Neuronal stem cell (in vitro differentiated cells): ENCODE data around the gene CYS1.
"Not testable (repeated sequence)": the region's sequence is repeated elsewhere in the genome, so short reads cannot be mapped to it uniquely, and the experiment has no call there.

Experiments used
- DNase-seq: peaks from one replicate; pipeline ENCODE4 v3.0.0-alpha.2; 2013; ENCODE audit warnings: low spot score
- H2AFZ ChIP-seq: one replicate; pipeline ENCODE4 v1.6.1; 2013; ENCODE audit warnings: mild to moderate bottlenecking, low read length, inconsistent platforms
- H2AK5ac ChIP-seq: 2 replicates; pipeline ENCODE4 v1.6.1; 2013; ENCODE audit warnings: low read depth, mild to moderate bottlenecking, inconsistent platforms, low read length, moderate library complexity, mixed read lengths
- H2BK120ac ChIP-seq: 2 replicates; pipeline ENCODE4 v1.6.1; 2013; ENCODE audit warnings: low read depth, mild to moderate bottlenecking, inconsistent platforms, low read length, moderate library complexity, mixed read lengths
- H2BK12ac ChIP-seq: one replicate; pipeline ENCODE4 v1.6.1; 2013; ENCODE audit warnings: low read length, inconsistent platforms
- H2BK15ac ChIP-seq: 2 replicates; pipeline ENCODE4 v1.6.1; 2013; ENCODE audit warnings: mild to moderate bottlenecking, low read length, inconsistent platforms, mixed read lengths
- H2BK5ac ChIP-seq: one replicate; pipeline ENCODE4 v1.6.1; 2013; ENCODE audit warnings: inconsistent platforms, mild to moderate bottlenecking, low read length, moderate library complexity
- H3K14ac ChIP-seq: one replicate; pipeline ENCODE4 v1.6.1; 2013; ENCODE audit warnings: low read length, inconsistent platforms
- H3K18ac ChIP-seq: 2 replicates; pipeline ENCODE4 v1.6.1; 2013; ENCODE audit warnings: low read length, inconsistent platforms
- H3K23ac ChIP-seq: 2 replicates; pipeline ENCODE4 v1.6.1; 2013; ENCODE audit warnings: low read depth, mild to moderate bottlenecking, mixed read lengths, low read length, inconsistent platforms; ENCODE audit not compliant: poor library complexity
- H3K27ac ChIP-seq: replicated peaks from 3 replicates; pipeline ENCODE4 v1.5.1; 2013; ENCODE audit warnings: low read length, inconsistent platforms
- H3K27me3 ChIP-seq, 3 experiments: 2 replicates each; pipeline ENCODE4 v1.6.1; 2013; ENCODE audit warnings: low read length in 3 of 3, mild to moderate bottlenecking in 2 of 3, inconsistent platforms in 1 of 3, low read depth in 1 of 3, mixed read lengths in 1 of 3, moderate library complexity in 1 of 3; ENCODE audit not compliant: control insufficient read depth in 3 of 3, insufficient read depth in 3 of 3
- H3K36me3 ChIP-seq, 2 donors: replicated peaks in 1 of 2; 2 replicates each; pipeline ENCODE4 v1.6.1; 2013; ENCODE audit warnings: low read length in 2 of 2; ENCODE audit not compliant: control insufficient read depth in 2 of 2, insufficient read depth in 2 of 2
- H3K4ac ChIP-seq: 2 replicates; pipeline ENCODE4 v1.6.1; 2013; ENCODE audit warnings: inconsistent platforms, mild to moderate bottlenecking, low read length, moderate library complexity
- H3K4me1 ChIP-seq, 2 donors: 1 replicate in 1 of 2; 2 replicates in 1 of 2; pipeline ENCODE4 v1.6.1; 2013; ENCODE audit warnings: low read length in 2 of 2, low read depth in 1 of 2; ENCODE audit not compliant: control insufficient read depth in 2 of 2, insufficient read depth in 1 of 2
- H3K4me2 ChIP-seq: one replicate; pipeline ENCODE4 v1.6.1; 2013; ENCODE audit warnings: mild to moderate bottlenecking, low read length, inconsistent platforms; ENCODE audit not compliant: insufficient read depth, poor library complexity, severe bottlenecking
- H3K4me3 ChIP-seq, 2 donors: 2 replicates each; pipeline ENCODE4 v1.5.1; 2013; ENCODE audit warnings: low read length in 2 of 2, mild to moderate bottlenecking in 2 of 2, inconsistent platforms in 1 of 2, moderate library complexity in 1 of 2
- H3K79me1 ChIP-seq: one replicate; pipeline ENCODE4 v1.6.1; 2013; ENCODE audit warnings: low read depth, mild to moderate bottlenecking, inconsistent platforms, low read length, moderate library complexity
- H3K9ac ChIP-seq: one replicate; pipeline ENCODE4 v1.6.1; 2013; ENCODE audit warnings: mild to moderate bottlenecking, low read depth, low read length, inconsistent platforms; ENCODE audit not compliant: poor library complexity
- H3K9me3 ChIP-seq, 2 donors: replicated peaks in 1 of 2; 2 replicates each; pipeline versions ENCODE3 to v1.6.1; 2013; ENCODE audit warnings: low read length in 2 of 2, mild to moderate bottlenecking in 2 of 2, inconsistent platforms in 1 of 2, low read depth in 1 of 2, mixed read lengths in 1 of 2, moderate library complexity in 1 of 2; ENCODE audit not compliant: control insufficient read depth in 2 of 2, insufficient read depth in 1 of 2
- H4K8ac ChIP-seq: one replicate; pipeline ENCODE4 v1.6.1; 2013; ENCODE audit warnings: low read depth, mild to moderate bottlenecking, inconsistent platforms, low read length, moderate library complexity
- H4K91ac ChIP-seq: one replicate; pipeline ENCODE4 v1.6.1; 2013; ENCODE audit warnings: low read length, low read depth, mild to moderate bottlenecking, inconsistent platforms; ENCODE audit not compliant: poor library complexity
- WGBS, 2 donors: extraction: QIAGEN DNeasy Blood & Tissue Kit; methylation state at CpG; one replicate each; pipeline ENCODE4 v1.1.7; 2013; ENCODE audit warnings: missing lambda C conversion rate in 2 of 2, mixed read lengths in 1 of 2; ENCODE audit not compliant: insufficient read length in 2 of 2, insufficient replicate concordance in 1 of 2; ENCODE audit errors: extremely low coverage in 2 of 2; 5-methylcytosine and 5-hydroxymethylcytosine counted together

The CYS1 gene

GRCh38 chr2:10033251-10034006 is 46.8 kb downstream of the CYS1 start:
- no peak overlapping the region for H3K27ac ChIP-seq
- H2BK15ac ChIP-seq = no peak overlapping the region
- H3K9ac ChIP-seq = no peak overlapping the region
- no peak overlapping the region for H2AFZ ChIP-seq
- peaks cover 11 to 20% of the 10 kb centered on the region in 2 donors for H3K4me1 ChIP-seq
- no peak overlapping the region for H2BK12ac ChIP-seq
- H3K14ac ChIP-seq = no peak overlapping the region
- no peak overlapping the region for H2BK5ac ChIP-seq
- no peaks in the 10 kb centered on the region for H3K79me1 ChIP-seq
- DNase-seq = no peak
- H4K91ac ChIP-seq = no peak overlapping the region
- no peak overlapping the region for H3K4me2 ChIP-seq
- H3K4ac ChIP-seq = no peak overlapping the region
- no peak overlapping the region for H3K18ac ChIP-seq
- H3K23ac ChIP-seq = no peak overlapping the region
- H3K36me3 ChIP-seq = no peaks in the 10 kb centered on the region
- H2BK120ac ChIP-seq = no peak overlapping the region
- no peak overlapping the region for H3K4me3 ChIP-seq
- no peak overlapping the region for H2AK5ac ChIP-seq
- H3K27me3 ChIP-seq = peaks cover 0 to 6% (median 0%) of the 10 kb centered on the region in 3 experiments
- no CpG with 5 or more reads among the region's 14 CpGs for WGBS, 2 donors
- no peak overlapping the region for H4K8ac ChIP-seq
- H3K9me3 ChIP-seq = no peaks in the 10 kb centered on the region

- no peaks in the 10 kb centered on the region for H3K9me3 ChIP-seq
- no peak overlapping the region for H2BK120ac ChIP-seq
- H3K14ac ChIP-seq = no peak overlapping the region
- no peak overlapping the region for H3K4me2 ChIP-seq
- no peak overlapping the region for H3K9ac ChIP-seq
- H3K36me3 ChIP-seq = no peaks in the 10 kb centered on the region
- H2BK15ac ChIP-seq = no peak overlapping the region
- H2AK5ac ChIP-seq = no peak overlapping the region
- no peak overlapping the region for H3K27ac ChIP-seq
- no peaks in the 10 kb centered on the region for H3K79me1 ChIP-seq
- H3K27me3 ChIP-seq = peaks cover 0 to 6% (median 0%) of the 10 kb centered on the region in 3 experiments
- WGBS, 2 donors = no CpG with 5 or more reads among the region's 7 CpGs
- H4K8ac ChIP-seq = no peak overlapping the region
- no peak overlapping the region for H3K23ac ChIP-seq
- no peak overlapping the region for H3K4ac ChIP-seq
- H2AFZ ChIP-seq = no peak overlapping the region
- H3K18ac ChIP-seq = no peak overlapping the region
- no peak overlapping the region for H2BK5ac ChIP-seq
- peaks cover 13 to 23% of the 10 kb centered on the region in 2 donors for H3K4me1 ChIP-seq
- H3K4me3 ChIP-seq = no peak overlapping the region
- H2BK12ac ChIP-seq = no peak overlapping the region
- DNase-seq = no peak
- no peak overlapping the region for H4K91ac ChIP-seq
Observed at GRCh38 chr2:10032746-10033105, 47.5 kb downstream of the CYS1 start.

GRCh38 chr2:10031886-10032745 is 48.1 kb downstream of the CYS1 start:
- Histone ChIP-seq H2BK120ac (no peak overlapping the region), H3K4me2 (no peak overlapping the region), H3K4ac (no peak overlapping the region), H3K4me3 (no peak overlapping the region), H2BK15ac (no peak overlapping the region), H3K9me3 (peaks cover 0 to under 1% of the 10 kb centered on the region in 2 donors), H3K4me1 (peaks cover 13 to 23% of the 10 kb centered on the region in 2 donors), H2AK5ac (peak overlapping the region; percentile 34), H4K91ac (no peak overlapping the region), H3K27ac (no peak overlapping the region), H3K9ac (no peak overlapping the region), H3K14ac (peak overlapping the region; percentile 59), H4K8ac (no peak overlapping the region), H3K36me3 (no peaks in the 10 kb centered on the region), H2BK12ac (no peak overlapping the region), H2BK5ac (no peak overlapping the region), H2AFZ (no peak overlapping the region), H3K18ac (peak overlapping the region; percentile 32), H3K27me3 (peaks cover 0 to 6% (median 0%) of the 10 kb centered on the region in 3 experiments), H3K79me1 (no peaks in the 10 kb centered on the region), H3K23ac (no peak overlapping the region)
- no CpG with 5 or more reads among the region's 20 CpGs for WGBS, 2 donors
- DNase-seq = no peak

- not testable (repeated sequence) for H4K91ac ChIP-seq, H3K9ac ChIP-seq, H3K14ac ChIP-seq, H4K8ac ChIP-seq, H2BK5ac ChIP-seq, H3K9me3 ChIP-seq, H3K18ac ChIP-seq, H3K4ac ChIP-seq, H3K4me3 ChIP-seq, H2BK120ac ChIP-seq, H2AK5ac ChIP-seq, H3K27ac ChIP-seq, H2BK15ac ChIP-seq, H3K36me3 ChIP-seq, H2BK12ac ChIP-seq, H3K23ac ChIP-seq, H2AFZ ChIP-seq, H3K79me1 ChIP-seq, H3K4me2 ChIP-seq, H3K27me3 ChIP-seq, DNase-seq
- no CpG with 5 or more reads among the region's 8 CpGs for WGBS, 2 donors
- peaks cover 13 to 23% of the 10 kb centered on the region in 2 donors for H3K4me1 ChIP-seq
Observed at GRCh38 chr2:10030798-10031197, 49.4 kb downstream of the CYS1 start.
